ENCODE measurements around the gene KIFC1.

- TF ChIP-seq, protein P1, sequence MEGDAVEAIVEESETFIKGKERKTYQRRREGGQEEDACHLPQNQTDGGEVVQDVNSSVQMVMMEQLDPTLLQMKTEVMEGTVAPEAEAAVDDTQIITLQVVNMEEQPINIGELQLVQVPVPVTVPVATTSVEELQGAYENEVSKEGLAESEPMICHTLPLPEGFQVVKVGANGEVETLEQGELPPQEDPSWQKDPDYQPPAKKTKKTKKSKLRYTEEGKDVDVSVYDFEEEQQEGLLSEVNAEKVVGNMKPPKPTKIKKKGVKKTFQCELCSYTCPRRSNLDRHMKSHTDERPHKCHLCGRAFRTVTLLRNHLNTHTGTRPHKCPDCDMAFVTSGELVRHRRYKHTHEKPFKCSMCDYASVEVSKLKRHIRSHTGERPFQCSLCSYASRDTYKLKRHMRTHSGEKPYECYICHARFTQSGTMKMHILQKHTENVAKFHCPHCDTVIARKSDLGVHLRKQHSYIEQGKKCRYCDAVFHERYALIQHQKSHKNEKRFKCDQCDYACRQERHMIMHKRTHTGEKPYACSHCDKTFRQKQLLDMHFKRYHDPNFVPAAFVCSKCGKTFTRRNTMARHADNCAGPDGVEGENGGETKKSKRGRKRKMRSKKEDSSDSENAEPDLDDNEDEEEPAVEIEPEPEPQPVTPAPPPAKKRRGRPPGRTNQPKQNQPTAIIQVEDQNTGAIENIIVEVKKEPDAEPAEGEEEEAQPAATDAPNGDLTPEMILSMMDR (IDR thresholded peaks at IDR 0.05): no peak
- no peak for TF ChIP-seq POLR2A (IDR thresholded peaks at IDR 0.05)
These were observed 17.4 kb upstream of the KIFC1 start for GRCh38 chr6:33373960-33374910.

Data from lower leg skin (tissue), 3 donors.